ENCODE results near the gene MFN1. TPM values are rescaled to one million over a fixed set of nuclear protein-coding genes. Genes with fewer than 3 reads are reported as not detected.
"Not testable (repeated sequence)": the region's sequence is repeated elsewhere in the genome, so short reads cannot be mapped to it uniquely, and the experiment has no call there.

The MFN1 gene
- 10 to 100 TPM; 32.9 to 39.0 TPM for total RNA-seq

DNA sequence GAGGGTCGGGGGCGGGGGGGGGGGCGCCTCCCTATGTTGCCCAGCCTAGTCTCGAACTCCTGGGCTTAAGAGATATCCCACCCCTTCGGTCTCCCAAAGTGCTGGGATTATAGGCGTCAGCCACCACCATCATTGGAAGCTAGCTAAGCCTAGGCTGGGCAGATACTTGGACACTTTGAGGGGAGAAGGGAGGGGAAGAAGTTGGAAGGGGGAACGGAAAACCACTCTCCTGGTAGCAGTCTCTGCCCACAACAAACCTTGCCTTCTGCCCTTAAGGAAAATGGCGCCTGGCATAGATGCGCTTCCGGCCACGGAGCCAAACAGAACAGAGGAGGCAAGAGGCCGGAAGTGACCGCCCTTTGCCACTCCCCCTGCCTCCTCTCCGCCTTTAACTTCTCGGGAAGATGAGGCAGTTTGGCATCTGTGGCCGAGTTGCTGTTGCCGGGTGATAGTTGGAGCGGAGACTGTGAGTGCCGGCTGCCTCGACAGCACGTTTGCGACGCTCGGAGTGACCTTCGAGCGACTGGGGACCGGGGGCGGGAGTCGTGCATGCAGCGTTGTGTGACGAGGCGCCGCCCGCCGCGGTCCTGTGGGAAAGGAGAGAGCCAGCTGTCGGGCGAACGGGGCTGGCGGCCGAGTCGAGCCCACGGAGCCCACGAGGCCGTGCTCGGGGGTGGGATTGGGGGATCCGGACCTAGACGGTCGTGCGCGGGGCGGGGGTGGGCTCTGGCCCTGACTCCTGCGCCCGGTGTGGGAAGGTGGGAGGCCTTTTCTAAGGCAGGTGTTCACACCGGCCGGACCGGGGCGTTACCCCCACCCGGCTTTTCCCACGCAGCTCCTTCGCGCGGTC, at the start of gene MFN1:
Gene MFN1 (plus strand): TSS at position 365 of the 850 bp plus-strand sequence. CDS start 1,143 bp downstream, outside the sequence.
- DNase-seq, result peak; percentile 85
- H3K9me3 Mint-ChIP-seq, result no peaks in the 10 kb centered on the region
- peaks cover 19% of the 10 kb centered on the region for H3K4me1 Mint-ChIP-seq
- ATAC-seq (ENCODE audit: low read depth), result peak; percentile 97
- H3K36me3 Mint-ChIP-seq, result peaks cover 6% of the 10 kb centered on the region
- peak within 1 kb of the TSS; percentile 90 for H3K27ac Mint-ChIP-seq
- POLR2A ChIA-PET, result interaction anchor here (0.6 to 1.5 kb wide), 9 partner anchors 14 to 1254 kb away, joined by 3 to 9 read pairs (median 4); partner anchors contain the start of genes ACTL6A, MRPL47, NDUFB5 and TTC14
- peak within 1 kb of the TSS; percentile 91 for H3K4me3 Mint-ChIP-seq
- H3K27me3 Mint-ChIP-seq, result no peaks in the 10 kb centered on the region

DNA sequence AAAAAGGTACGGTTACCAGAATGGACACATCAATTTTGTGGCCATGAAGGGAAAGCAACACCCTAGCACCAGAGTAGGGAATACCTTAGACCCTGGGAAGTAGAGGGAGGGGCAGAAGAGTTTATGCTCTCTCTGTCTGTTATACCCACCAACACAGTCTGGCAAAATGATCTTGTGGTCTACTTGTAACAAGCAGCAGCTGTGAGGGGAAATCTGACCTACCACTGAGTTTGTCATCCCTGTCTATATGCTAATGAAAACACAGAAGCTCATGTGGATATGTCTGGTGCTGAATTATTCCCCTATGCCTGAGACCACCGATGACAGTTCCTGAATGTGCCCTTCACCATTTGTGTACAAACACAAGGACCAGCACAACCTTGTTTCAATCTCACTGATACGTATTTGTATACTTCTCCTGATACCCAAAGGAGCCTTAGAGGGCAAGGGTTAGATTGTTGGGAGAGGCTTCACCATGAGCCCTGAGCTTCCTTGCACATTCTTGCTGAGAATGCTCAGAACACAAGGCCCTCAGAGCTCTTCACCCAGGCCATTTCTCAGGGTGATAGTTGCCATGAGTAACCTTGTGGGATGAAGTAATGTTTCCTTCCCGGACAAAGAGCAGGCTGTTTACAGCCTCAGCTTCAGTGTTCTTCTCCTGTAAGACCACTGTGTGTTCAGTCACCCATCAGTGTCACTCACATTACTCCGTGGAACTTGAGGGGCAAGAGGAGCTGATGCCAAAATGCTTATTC, 49.4 kb upstream of the MFN1 start:
- POLR2A ChIA-PET, result no interaction called here
- no peak for ATAC-seq (ENCODE audit: low read depth)
- H3K4me3 Mint-ChIP-seq, result no peak overlapping the region

DNA sequence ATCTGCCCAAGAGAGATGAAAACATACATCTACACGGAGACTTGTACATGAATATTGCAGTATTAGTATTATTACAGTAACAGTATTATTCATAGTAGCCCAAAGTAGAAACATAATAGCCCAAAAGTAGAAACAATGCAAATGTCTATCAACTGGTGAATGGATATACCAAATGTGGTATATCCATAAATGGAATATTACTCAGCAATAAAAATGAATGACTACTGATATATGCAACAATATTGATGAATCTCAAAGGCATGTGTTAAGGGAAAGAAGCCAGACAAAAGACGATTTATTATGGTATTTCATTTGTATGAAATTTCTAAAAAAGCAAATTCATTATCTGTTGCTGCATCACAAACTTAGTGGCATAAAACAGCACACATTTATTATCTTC, 48.2 kb upstream of the MFN1 start:
- H3K9me3 Mint-ChIP-seq, result peaks cover 3% of the 10 kb centered on the region
- ATAC-seq (ENCODE audit: low read depth) (no peak), DNase-seq (no peak)
- no peak overlapping the region for H3K4me3 Mint-ChIP-seq
- peaks cover 27% of the 10 kb centered on the region for H3K27me3 Mint-ChIP-seq
- no peaks in the 10 kb centered on the region for H3K36me3 Mint-ChIP-seq
- peaks cover 2% of the 10 kb centered on the region for H3K4me1 Mint-ChIP-seq
- POLR2A ChIA-PET, result no interaction called here
- no peak overlapping the region for H3K27ac Mint-ChIP-seq

More for the DNA sequence above, 49.4 kb upstream of the MFN1 start:
- no peak for DNase-seq
- H3K36me3 Mint-ChIP-seq, result no peaks in the 10 kb centered on the region
- H3K4me1 Mint-ChIP-seq, result no peaks in the 10 kb centered on the region
- H3K27me3 Mint-ChIP-seq, result peaks cover 23% of the 10 kb centered on the region
- no peak overlapping the region for H3K27ac Mint-ChIP-seq
- H3K9me3 Mint-ChIP-seq, result peaks cover 3% of the 10 kb centered on the region

DNA sequence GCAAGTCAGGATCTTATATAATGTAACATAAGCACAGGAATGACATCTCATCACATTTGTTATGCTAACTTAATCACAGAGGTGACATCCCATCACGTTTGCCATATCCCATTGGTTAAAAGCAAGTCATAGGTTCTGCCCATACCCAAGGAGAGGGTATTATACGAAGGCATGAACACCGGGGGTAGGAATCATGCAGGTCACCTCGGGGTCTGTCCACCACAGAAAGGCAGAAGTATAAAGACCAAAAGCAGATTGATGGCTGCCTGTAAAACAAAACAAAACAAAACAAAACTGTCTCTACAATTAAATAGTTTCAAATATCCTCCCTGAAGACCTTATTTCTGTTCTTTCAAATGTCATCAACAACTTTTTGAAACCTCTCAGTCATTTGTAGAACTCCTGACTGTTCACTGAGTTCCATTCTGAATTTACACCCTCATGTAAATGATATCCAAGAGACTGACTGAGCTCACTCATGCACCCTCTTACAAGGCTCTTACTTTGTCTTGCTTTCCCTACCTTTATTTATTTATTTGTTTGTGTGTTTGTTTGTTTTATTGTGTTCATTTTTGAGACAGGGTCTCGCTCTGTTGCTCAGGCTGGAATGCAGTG, 47.4 kb upstream of the MFN1 start:
- Mint-ChIP-seq H3K27me3 (peaks cover 23% of the 10 kb centered on the region), H3K9me3 (peaks cover 3% of the 10 kb centered on the region), H3K4me3 (no peak overlapping the region), H3K4me1 (peaks cover 3% of the 10 kb centered on the region), H3K27ac (no peak overlapping the region), H3K36me3 (no peaks in the 10 kb centered on the region)
- POLR2A ChIA-PET, result no interaction called here
- ATAC-seq (ENCODE audit: low read depth) (no peak), DNase-seq (no peak)

DNA sequence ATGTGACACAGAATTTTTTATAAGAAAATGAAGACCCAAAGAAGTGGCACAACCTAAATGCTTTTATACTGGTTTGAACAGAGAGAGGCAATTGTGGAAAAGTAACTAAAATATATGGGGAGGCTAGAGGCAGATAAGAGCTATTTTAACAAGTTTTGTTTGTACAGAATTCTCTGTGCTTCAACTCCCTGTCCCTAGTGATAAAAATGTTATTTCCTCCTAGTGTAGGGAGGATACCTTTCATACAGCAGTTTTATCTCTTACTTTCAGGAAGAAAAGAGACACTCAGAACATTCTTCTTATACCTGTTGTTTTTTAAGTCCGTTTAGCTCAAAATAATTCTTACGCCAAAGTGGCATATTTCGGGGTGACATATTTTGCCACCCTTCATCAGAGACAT, 45.9 kb upstream of the MFN1 start:
- Mint-ChIP-seq H3K4me1 (peaks cover 3% of the 10 kb centered on the region), H3K27ac (no peak overlapping the region), H3K36me3 (no peaks in the 10 kb centered on the region), H3K9me3 (peaks cover 3% of the 10 kb centered on the region), H3K4me3 (no peak overlapping the region), H3K27me3 (peaks cover 29% of the 10 kb centered on the region)
- ATAC-seq (ENCODE audit: low read depth), result no peak
- POLR2A ChIA-PET, result no interaction called here
- DNase-seq, result no peak

DNA sequence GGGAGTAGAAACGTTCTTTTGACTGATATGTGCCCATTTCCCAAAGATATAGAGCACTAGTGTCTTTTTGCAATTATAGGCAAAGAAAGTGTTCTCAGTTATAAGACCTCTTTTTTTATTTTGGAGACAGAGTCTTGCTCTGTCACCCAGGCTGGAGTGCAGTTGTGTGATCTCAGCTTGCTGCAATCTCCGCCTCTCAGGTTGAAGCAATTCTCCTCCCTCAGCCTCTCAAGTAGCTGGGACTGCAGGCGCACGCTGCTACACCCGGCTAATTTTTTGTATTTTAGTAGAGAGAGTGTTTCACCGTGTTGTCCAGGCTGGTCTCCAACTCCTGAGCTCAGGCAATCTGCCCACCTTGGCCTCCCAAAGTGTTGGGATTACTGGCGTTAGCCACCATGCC, 45.4 kb upstream of the MFN1 start:
- ATAC-seq (ENCODE audit: low read depth), result no peak

DNA sequence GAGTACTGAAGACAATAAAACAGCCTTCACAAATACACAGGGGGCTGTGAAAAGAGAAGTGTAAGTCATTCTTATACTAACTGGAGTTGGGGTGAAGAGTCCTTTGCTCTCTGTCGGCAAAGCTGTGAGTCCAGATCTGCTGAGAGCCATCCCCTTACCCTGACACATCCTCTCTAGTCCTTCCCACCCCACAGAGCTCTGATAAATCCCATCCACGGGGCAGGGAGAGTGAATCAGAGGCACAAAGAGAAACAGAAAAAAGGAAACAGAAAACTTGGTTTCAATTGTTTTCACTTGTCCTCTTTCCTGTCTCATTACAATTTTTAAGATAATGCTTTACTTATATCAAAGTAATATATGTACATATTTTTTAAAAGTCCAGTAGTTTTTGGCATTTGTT, 42.9 kb upstream of the MFN1 start:
- DNase-seq (no peak), ATAC-seq (ENCODE audit: low read depth) (no peak)
- Mint-ChIP-seq H3K9me3 (peaks cover 1% of the 10 kb centered on the region), H3K36me3 (no peaks in the 10 kb centered on the region), H3K27me3 (peaks cover 28% of the 10 kb centered on the region), H3K4me3 (no peak overlapping the region), H3K4me1 (peaks cover 3% of the 10 kb centered on the region), H3K27ac (no peak overlapping the region)
- POLR2A ChIA-PET, result no interaction called here

More for the DNA sequence above, 45.4 kb upstream of the MFN1 start:
- Mint-ChIP-seq H3K27me3 (peaks cover 28% of the 10 kb centered on the region), H3K27ac (no peak overlapping the region), H3K36me3 (no peaks in the 10 kb centered on the region), H3K4me1 (peaks cover 3% of the 10 kb centered on the region), H3K9me3 (peaks cover 3% of the 10 kb centered on the region), H3K4me3 (no peak overlapping the region)
- POLR2A ChIA-PET, result no interaction called here
- DNase-seq, result no peak

DNA sequence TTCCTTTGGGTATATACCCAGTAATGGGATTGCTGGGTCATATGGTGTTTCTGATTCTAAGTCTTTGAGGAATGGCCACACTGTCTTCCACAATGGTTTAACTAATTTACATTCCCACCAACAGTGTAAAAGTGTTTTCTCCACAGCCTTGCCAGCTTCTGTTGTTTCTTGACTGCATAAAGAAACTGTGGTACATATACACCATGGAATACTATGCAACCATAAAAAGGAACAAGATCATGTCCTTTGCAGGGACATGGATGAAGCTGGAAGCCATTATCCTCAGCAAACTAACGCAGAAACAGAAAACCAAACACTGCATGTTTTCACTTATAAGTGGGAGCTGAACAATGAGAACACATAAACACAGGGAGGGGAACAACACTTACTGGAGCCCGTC, 40.1 kb upstream of the MFN1 start:
- H3K4me3 Mint-ChIP-seq; H3K36me3 Mint-ChIP-seq; H3K27ac Mint-ChIP-seq; ATAC-seq (ENCODE audit: low read depth); DNase-seq; POLR2A ChIA-PET; H3K4me1 Mint-ChIP-seq; H3K9me3 Mint-ChIP-seq: not testable (repeated sequence)
- H3K27me3 Mint-ChIP-seq, result peaks cover 22% of the 10 kb centered on the region

DNA sequence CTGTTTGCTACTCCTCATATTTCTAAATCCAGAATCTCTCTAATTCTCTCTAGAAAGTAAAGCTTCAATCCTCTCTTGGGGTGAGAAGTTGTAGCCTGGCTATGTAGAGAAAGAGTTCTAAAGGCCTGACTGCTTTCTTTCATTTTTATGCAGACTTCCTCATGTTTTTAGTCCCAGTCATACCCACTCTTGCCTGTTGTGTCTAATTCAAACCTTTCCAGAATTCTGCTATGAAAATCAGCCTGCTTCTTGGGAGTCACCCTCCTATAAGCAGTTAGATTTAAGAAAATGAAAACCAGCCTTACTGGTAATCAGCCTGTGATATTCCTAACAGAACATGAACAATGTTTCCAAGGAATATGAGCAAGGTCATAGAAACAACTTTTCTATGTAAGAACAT, 39.5 kb upstream of the MFN1 start:
- DNase-seq, result no peak
- no peaks in the 10 kb centered on the region for H3K36me3 Mint-ChIP-seq
- H3K9me3 Mint-ChIP-seq, result no peaks in the 10 kb centered on the region
- ATAC-seq (ENCODE audit: low read depth), result no peak
- H3K4me3 Mint-ChIP-seq, result no peak overlapping the region
- peaks cover 22% of the 10 kb centered on the region for H3K27me3 Mint-ChIP-seq
- peaks cover 3% of the 10 kb centered on the region for H3K4me1 Mint-ChIP-seq
- H3K27ac Mint-ChIP-seq, result no peak overlapping the region
- POLR2A ChIA-PET, result no interaction called here

DNA sequence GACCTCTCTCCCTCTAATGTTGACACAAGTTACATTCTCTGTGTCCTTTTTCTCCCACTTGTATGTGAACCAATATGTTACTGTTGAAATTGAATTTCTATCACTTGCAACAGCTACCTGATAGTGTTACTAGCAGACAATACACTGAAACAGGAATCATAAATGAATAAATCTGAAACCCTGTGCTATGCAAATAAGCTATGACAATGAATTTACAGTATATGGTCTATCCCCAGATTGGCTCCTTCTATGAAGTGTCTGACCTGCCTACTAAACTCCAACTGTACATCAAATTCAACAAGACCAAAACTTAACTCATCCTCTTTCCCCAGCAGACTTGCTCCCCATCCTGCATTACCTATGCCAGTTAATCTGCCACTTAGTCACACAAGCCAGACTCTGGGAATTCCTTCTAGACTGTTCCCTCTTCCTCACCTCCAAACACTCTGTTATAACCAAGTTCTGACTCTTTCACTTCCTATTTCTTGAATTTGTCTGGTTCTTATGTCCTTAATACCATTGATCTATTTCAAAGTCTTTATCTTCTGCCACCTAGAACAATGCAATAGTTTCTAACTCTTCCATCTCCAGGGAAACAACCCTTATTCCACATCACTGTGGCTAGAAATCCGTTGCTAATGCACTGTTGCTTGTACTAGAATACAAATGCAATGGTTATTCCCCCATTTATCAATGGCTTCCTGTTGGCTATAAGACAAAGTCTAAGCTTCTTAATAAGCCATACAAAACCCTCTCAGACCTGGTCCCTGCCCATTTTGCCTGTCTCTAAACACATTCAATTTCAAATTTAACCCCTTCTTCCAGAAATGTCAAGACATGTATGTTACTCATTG, 38.1 kb upstream of the MFN1 start:
- POLR2A ChIA-PET, result no interaction called here
- Mint-ChIP-seq H3K36me3 (no peaks in the 10 kb centered on the region), H3K9me3 (no peaks in the 10 kb centered on the region), H3K27me3 (peaks cover 19% of the 10 kb centered on the region), H3K4me1 (peaks cover 2% of the 10 kb centered on the region), H3K27ac (no peak overlapping the region), H3K4me3 (no peak overlapping the region)
- no peak for ATAC-seq (ENCODE audit: low read depth)
- no peak for DNase-seq

DNA sequence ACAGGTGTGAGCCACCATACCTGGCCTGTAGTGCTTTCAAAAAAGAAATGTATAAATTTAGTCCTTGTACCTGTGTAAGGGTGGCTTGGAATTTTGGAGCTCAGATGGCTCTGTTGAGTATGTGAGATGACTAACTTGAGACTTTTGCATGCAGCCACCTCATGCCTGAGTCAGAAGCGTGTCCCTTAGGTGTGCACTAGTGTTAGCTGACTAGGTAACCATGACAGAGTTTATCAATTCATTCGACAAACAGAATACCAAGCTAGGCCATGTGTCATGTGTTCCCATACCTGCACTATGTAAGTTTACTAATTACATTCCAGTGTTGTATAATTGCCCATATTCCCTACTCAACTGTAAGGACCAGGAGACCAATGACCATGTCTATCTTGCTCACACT, 28.6 kb upstream of the MFN1 start:
- no peak overlapping the region for H3K4me3 Mint-ChIP-seq
- peaks cover 20% of the 10 kb centered on the region for H3K4me1 Mint-ChIP-seq
- H3K9me3 Mint-ChIP-seq, result no peaks in the 10 kb centered on the region
- H3K27ac Mint-ChIP-seq, result no peak overlapping the region
- DNase-seq (no peak), ATAC-seq (ENCODE audit: low read depth) (no peak)
- peaks cover 1% of the 10 kb centered on the region for H3K27me3 Mint-ChIP-seq
- POLR2A ChIA-PET, result interaction anchor here (0.8 kb wide), 1 partner anchor 171 kb away, joined by 4 read pairs; the partner anchor contains the start of gene PIK3CA
- H3K36me3 Mint-ChIP-seq, result no peaks in the 10 kb centered on the region

DNA sequence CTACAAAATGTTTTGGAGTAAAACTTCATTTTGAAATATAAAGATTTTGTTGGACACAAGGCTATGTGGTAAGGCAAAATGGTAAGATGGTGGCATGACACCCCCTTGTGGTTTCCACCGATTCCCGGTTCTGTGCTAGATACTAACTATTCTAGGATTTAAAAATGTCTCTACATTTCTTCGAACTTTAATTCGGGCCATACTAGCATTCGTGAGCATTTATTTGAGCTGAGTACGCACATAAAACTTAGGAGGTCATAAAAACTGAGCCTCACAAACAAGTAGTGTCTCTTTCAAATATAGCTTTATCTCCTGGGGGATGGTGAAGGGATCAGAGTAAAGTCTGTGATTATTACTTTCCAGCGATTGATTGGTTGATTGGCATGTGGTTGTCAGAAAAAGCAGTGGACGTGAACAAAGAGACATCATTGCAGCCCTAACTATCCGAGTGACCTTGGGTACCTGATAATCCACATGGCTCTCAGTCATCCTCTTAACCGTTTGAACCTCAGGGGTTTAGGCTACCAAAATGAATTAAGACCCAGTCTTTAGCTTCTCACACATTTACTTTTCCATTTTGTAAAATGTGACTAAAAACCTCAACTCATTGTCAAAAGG, 25.7 kb upstream of the MFN1 start:
- peak overlapping the region; percentile 81 for H3K27ac Mint-ChIP-seq
- no peaks in the 10 kb centered on the region for H3K27me3 Mint-ChIP-seq
- H3K36me3 Mint-ChIP-seq, result peaks cover 3% of the 10 kb centered on the region
- no peak for DNase-seq
- POLR2A ChIA-PET, result interaction anchor here (0.6 to 1.6 kb wide), 8 partner anchors 25 to 306 kb away, joined by 3 to 5 read pairs (median 4); partner anchors contain the start of genes GNB4, MFN1, NDUFB5 and PIK3CA
- ATAC-seq (ENCODE audit: low read depth), result no peak
- H3K4me3 Mint-ChIP-seq, result peak overlapping the region; percentile 82
- H3K4me1 Mint-ChIP-seq, result peaks cover 22% of the 10 kb centered on the region
- H3K9me3 Mint-ChIP-seq, result no peaks in the 10 kb centered on the region

All from activated naive CD8-positive, alpha-beta T cell treated with anti-CD3 and anti-CD28 coated beads, Interleukin-2, amount 10 ng/mL, durations not matched to agents 7 days and 5 days (primary cell).